Measurements from ENCODE around the gene INSC.

INSC gene

DNA sequence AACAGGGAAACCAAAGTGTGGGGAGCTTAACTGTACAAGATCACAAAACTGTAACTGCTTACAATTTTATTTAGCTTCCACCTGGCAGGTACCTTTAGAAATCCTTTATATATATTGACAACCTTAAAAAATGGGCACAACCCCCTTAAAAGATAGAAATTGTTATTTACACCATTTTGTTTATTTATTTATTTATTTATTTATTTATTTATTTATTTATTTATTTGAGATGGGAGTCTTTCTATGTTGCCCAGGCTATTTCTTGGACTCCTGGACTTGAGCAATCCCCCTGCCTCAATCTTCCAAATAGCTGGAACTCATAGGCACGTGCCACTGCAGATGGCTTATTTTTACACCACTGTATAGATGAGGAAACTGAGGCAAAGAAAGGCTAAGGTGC lies 74.5 kb downstream of the INSC start:
- no peak for DNase-seq (ENCODE audit: low spot score)

DNA sequence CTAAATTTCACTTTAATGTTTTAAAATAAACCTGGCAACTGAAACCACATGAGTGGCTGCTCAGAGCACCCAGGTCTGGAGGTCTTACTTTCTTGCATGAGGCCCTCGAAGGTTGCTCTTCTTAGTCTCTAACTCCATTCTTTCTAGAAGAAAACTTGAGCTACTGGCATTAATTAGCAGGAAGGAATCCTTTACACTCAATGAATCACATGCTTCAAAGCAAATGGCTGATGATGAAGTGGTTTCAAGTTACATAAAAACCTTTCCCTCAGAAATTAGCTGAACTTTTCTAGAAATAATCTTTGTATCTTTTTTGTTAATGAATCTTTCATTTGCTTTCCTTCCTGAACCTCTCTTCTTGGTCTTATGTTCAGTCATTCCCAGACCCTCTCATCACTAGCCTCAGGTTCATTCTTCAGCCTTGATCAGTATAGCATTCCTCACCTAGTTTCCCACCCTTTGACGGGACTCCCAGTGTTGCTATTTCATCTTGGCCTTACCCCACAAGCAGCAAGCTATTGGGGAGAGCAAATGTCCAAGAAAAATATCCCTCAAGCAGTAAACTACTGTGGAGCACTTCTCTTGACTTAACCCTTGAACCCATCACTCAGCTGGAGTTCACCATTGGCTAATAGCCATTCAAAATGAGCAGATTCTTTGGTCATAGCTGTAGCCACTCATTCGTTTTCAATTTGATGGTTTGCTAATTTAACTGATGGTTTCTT lies 75.1 kb downstream of the INSC start:
- no peak for DNase-seq (ENCODE audit: low spot score)

DNA sequence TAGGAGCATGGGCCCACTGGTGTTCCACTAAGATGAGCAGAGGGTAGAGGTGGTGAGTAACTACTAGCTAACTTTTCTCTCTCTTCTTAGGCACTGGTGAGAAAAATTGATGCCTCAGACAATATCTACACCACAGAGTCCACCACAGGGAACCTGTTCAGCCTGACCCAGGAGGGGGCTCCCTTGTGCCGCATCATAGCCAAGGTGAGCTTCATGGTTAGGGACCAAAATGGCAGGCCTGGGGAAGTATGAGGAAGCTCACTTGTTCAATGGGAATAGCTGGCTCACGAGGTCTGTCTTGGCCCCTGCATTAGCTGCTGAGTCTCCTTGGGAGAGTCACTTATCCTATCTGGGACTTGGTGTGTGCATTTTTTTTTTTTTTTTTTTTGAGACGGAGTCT lies 75.9 kb downstream of the INSC start:
- no peak for DNase-seq (ENCODE audit: low spot score)

DNA sequence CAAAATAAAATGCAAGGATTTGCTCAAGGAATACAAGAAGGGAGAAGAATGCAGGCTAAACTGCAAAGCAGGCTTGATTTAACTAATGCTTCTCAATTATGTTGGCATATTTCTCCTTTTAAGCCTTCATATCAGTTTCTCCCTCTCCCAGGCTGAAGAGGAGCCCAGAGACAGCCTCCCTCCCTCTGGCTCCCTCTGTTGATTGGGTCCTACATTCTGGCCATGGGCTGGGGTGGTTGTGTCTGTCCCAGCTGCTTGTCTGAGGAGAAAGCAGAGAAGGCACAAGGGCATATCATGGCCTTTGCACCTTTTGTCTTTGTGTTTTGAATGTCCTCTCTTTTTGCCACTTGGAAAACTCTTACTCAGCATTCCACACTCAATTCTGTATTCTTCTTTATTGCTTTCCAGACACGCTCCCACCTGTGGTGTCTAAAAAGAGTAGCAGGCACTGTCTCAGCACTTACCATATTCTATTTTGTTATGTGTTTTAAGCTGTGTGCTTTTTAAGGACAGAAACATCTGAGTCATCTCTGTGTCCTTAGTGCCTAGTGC lies 77.4 kb downstream of the INSC start:
- no peak for DNase-seq (ENCODE audit: low spot score)

DNA sequence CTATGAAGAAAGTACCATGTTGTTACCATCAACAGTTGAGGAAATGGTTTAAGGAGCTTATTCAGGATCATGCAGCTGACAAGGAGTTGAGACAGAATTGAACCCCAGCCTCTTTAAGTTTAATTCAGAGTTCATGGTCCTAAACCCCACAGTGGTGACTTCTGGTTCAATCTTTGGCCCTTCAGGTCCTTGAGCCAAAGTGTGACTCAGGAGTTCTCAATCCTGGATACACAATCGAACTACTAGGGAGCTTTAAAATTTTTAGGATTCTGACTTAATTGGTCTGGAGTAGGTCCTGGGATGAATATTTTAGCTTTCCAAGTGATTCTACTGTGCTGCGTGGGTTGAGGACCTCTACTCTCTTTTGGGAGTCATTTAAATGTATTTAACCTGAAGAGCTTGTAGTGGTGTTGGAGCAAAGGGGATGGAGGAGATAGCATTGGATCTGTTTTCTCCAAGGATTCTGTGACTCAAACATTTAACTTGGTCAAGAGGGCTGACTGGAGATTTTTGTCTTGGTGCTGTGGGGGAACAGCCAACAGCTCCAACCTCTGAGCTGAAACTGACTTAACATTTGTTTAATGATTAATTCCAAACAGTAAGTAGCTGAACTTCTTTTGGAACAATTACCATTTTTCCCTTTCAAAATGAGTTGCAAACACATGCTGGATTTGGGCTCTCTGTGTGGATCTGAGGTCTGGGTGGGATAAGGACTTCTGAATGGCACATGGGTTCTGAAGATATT lies 80.1 kb downstream of the INSC start:
- no peak for DNase-seq (ENCODE audit: low spot score)

DNA sequence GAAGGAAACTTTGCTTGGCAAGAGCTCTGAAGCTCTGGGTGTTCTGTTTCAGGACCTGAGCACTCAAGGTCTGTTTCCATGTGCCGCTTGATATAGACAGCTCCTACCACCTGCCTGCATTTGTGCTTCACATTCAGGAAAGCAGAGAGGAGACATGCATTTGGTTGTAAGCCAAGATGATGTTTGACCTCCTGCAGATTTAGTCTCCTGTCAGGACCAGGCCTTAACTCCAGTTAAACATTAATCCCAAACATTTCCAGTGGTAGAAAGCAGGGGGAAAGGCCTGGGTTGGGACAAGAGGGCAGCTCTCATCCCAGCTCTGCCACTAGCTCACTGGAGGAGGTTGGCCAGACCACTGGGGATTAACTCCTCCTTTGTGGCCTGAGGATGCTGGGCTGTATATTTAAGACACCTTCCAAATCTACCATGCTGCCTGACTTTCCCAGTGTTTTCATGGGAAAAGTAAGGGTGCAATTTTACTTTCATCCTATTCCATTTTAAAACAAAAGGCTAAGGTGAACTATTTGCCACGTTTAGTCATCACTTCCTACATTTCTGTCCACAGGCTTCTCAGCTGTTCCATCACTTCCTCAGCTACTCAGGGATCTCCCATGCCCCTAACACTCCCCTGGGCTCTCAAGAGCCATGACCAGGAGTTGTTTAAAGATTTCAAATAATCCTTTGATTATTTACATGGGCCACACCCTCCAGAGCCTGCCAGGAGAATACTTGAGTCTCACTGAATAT lies 80.9 kb downstream of the INSC start:
- DNase-seq (ENCODE audit: low spot score) = no peak

DNA sequence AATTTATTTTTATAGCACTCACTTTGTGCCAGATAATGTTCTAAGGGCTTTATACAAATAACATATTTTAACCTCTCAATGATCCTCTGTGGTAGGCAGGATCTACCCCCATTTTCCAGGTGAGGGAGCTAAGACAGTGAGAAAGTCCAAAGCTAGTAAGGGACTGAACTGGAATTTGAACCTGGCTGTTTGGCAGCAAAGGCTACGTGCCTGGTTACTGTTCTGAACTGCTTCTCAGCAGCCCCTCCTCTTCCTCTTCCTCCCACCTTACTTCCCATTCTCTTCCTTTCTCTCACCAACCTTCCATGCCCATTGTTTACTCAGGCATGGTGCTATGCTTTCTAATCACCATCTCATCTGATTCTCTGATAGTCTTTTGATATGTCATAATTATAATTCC lies 82.0 kb downstream of the INSC start:
- DNase-seq (ENCODE audit: low spot score) = no peak

DNA sequence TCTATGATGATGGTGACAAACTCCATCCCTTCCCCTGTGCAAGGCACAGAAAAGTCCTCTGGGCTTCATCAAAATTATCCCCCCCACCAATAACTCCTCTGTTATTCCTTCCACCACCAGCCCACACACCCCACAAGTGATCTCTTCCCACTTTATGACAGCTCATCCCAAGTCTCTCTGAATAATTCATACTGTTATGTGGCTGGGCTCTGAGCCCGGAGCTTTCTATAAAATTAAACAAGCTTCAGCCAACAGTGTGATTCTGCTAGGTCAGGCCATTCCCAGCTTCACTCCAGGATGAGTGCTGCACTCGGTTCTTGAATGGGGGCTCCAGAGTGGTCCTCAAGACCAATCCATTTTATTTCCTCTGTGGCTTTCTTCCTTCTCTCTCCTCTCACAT lies 83.0 kb downstream of the INSC start:
- no peak for DNase-seq (ENCODE audit: low spot score)

DNA sequence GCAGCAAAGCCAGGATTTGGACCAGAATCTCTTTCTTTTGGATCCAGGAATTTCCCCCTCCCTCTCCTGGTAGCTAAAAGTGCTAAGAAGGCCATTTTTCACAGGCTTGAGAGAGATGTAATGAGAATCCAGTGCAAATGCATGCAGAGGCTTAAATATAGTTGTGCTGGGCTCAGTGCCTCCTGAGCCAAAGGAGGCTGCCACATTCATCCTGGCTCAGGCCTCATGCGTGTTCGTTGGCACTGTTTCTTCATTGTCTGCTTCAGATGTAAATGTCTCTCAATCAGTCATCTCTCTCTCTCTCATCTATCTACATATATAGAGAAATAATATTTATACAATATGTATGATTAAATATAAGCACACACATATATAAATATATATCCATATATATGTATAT lies 83.6 kb downstream of the INSC start:
- DNase-seq (ENCODE audit: low spot score) = no peak

DNA sequence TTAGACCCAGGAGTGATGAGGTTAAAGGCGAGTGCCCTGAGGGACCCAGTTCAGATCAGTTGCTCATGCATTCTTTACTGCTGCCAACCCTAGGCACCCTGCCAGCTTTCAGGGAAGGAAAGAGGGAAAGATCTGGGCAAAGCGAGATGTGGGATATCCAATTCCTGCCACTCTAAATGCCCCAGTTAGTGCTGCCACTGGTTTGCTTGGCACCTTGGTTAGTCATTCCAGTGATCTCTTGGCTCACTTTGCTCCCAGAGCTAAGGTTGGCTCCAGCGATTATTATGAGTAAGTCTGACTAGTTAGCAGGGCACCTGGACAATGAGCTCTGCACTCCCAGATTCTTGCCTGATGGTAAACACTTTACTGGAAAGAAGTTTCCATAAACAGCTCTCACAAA lies 85.0 kb downstream of the INSC start:
- no peak for DNase-seq (ENCODE audit: low spot score)

DNA sequence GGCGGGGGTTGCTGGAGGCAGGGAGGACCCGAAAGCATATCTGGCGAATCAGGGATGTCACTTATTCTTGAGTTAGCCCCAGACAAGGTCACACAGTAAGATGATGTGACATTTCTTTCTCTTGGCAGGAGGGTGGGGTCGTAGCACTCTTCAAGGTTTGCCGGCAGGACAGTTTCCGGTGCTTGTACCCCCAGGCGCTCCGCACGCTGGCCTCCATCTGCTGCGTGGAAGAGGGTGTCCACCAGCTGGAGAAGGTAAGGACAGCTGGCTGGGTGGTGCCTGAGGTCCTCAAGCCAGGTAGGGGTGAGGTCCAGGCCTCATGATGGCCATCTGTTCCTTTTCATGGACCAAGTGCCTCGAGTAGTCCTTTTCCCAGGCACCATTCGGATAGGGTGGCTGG lies 86.0 kb downstream of the INSC start:
- no peak for DNase-seq (ENCODE audit: low spot score)

DNA sequence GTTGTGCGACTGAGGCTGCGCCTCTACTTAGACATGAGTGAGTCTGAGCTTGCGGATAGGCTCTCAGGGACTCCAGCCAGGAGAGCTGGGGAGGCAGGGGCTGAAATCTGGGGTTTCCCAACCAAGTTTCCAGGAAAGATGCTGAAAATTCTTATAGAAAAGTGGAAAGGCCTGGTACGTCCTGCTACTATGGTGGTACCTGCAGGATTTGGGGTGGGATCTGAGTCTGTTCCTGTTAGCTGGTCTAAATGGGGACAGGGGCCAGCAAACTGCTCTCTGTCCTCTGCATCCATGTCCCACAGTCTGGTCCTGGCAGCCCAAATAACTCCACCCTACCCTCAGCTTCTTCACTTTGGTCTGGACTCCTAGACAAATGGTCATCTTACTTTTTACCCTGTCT lies 86.9 kb downstream of the INSC start:
- no peak for DNase-seq (ENCODE audit: low spot score)

DNA sequence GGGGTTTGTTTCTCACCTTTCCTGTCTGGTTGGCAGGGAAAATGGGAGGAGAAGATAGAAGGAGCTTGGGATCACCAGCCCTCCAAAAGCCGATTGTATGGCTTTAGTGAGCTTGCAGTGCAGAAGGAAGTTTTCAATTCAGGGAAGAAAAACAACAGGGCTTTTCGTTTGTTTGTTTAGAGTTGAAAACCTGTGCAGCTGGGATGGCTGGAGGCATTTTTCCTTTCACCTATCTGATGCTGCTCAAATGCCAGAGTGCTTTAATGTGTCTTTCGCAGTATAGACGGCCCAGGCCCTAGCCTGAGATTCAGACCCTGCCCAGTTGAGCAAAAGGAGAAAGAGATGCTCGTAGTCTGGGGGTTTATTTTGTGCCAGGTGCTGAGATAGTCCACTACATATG lies 87.9 kb downstream of the INSC start:
- no peak for DNase-seq (ENCODE audit: low spot score)

DNA sequence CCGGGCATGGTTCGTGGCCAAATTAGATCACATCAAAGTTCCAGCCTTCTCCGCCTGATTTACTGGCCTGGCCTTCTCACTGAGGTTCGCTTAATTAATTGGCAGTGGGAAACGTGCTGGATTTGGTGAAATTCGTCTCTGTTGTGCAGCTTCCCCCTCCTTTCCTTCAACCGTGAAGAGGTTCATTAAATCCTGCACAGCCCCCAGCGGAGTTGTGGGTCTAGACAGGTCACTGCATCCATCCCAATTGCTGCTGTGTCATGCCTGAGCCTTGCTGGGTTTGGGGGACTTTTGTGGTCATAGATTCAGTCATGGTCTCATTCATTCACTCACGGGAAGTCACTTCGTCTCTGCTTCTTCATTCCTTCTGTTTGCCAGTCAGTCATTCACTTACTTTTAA lies 90.0 kb downstream of the INSC start:
- DNase-seq (ENCODE audit: low spot score) = no peak

DNA sequence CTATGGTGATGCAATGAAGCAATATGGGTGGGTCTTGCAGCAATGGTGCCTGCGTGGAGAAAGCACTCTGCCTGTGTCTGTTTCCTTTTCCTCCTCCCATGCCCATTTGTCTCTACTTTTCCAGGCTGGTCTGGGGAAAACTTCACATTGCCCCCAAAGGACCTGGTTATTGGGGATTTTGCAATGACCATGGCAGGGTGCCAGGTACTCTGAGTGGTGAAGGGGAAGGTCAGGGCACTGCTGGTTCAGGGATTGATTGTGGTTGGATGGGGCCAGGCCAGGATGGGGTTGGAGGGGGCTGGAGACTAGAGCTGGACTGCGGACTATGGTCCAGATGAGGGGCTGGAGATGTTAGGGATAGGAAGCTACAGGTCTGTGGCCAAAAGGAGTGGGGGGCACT lies 92.1 kb downstream of the INSC start:
- no peak for DNase-seq (ENCODE audit: low spot score)

DNA sequence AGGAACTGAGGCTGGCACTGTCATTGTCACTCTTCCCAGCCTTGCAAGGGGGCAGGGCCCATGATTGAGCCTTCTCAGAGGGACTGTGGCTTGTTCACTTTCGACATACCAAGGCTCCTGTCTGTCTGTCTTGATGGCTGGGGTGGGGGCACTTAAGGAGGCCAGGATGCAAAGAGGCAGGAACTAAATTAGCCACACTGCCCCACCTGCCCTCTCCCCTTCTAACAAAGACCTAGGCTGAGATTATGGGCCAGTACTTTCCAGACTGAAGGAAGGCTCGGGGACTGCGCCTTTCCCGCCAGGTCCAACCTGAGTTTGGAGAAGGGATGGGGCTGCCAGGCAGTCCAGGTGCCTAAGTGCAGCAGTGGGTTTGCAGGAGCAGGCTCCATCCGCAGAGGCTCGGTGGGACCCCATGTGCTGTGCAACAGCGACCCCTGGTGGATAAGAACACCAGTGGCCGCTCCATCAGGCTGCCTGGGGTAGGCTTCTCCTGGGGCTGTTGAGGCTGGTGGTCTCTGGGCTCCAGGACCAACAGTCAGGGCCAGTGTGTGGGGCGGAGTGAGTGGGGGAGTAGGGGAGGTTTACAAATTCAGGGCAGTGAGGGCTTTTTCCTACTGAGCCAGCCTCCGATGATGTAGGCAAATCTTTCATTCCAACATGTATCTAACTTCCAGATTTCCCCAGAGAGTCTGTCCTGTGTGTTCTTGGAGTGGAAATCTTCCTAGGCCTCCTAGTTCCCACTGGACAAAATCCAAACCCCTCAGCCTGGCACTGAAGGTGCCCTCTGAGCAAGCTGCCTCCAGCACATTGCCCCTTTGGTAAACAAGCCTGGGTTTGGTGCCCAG lies 93.9 kb downstream of the INSC start:
- peak; percentile 59 for DNase-seq (ENCODE audit: low spot score)

DNA sequence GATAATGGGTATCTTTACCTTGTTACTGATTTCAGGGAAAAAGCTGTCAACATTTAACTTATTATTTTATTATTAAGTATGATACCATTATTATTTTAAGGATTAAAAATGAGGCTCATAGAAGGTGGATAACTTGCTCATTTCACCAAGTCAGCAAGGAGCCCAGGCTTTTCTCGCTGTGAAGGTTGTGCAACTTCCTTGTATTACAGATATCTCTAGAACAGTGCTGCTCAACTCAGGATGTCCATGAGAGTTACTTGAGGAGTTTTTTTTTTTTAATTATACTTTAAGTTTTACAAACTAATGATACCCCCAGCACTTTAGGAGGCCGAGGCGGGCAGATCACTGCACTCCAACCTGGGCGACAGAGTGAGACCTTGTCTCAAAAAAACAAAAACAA lies 98.2 kb downstream of the INSC start:
- no peak for DNase-seq (ENCODE audit: low spot score)

DNA sequence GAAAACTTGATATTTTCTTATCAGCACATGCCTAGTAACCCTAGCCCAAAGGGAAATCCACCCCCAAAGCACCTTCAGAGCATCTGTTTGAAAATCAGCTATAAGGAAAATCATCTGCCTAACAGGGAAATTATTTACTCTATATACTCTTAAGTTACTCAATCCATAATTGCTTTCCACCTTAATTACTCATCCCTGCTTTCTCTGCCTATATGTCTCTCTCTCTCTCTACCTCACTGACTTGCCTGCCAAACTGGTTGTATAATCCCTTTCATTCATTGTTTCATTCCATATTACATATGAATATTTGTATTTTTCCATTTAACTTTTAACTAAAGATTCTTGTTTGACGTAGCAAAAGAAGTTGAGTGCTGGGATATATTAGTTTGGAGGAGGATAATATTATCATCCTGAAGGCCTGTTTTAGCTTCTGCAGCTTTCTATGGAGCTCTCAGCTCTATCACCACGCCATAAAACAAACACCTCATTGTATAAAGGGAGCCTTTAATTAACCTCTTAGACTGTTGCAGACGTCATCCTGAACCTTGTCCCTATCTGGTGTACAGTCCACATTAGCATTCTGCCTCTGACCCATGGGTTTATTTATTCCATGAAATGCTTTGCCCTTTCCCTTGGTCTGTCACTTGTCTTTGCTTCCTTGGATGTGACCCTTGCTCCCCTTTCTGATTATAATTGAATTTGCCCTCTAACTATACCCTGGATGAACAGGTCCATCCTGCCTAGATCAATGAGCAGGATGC lies 98.9 kb downstream of the INSC start:
- DNase-seq (ENCODE audit: low spot score) = peak; percentile 23

DNA sequence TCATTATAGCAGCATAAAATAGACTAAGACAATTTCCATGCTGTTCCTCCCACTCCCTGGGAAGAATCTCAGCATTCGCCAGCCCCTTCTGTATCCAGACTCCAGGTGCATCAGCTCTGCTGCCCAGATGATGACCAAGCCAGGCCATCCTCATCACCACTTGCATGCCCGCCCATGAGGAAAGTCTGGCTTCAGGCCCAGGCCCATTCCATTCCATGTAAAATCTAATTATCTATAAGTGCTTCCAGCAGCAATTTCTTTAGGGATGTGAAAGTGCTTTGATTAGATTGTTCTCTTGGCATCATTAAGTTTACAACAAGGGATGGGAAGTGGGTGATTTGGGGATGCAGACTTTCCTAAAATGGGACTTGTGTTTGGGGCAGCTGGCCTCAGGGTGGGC lies 100.3 kb downstream of the INSC start:
- no peak for DNase-seq (ENCODE audit: low spot score)

DNA sequence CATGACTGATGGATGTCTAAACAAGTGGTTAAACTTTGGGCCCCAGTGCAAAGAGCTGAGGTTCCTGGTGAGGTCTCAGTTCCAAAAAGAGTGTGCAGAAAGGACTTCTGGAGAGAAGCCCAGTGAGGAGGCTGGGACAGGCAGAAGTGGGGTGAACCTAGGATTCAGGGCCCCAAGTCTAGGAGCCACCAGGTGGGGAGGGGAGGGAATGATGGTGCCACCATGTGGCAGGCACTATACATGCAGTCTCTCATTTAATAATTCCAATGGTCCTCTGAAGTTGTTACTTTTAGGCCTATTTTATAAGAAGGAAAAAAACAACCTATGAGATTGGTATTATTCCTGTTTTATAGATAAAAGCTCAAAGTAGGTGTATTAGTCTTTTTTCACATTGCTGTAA lies 102.0 kb downstream of the INSC start:
- DNase-seq (ENCODE audit: low spot score) = no peak

DNA sequence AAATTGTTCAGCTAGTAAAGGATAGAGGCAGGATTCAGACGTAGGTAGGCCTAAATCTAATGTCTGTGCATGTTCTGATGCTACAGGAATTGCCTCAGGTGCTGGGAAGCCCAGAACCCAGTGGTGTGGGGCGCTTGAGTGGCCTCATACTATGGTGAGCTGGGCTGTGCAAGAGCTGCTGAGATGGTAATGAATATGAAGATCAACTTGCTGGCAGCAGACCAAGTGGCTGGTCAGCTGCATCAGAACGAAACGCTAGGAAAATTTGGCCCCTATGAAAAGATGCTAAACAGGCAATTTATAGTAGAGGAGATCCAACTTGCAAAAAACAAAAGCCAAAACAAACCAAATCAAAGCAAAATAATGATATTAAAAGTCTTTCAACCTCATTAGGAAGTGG lies 102.7 kb downstream of the INSC start:
- no peak for DNase-seq (ENCODE audit: low spot score)

Data from SW480 (cell line).